IPS-18a (cell line): ENCODE measurements around the gene PCK2.

ENCODE experiments used
- H3K27ac ChIP-seq: one replicate; pipeline ENCODE4 v1.5.1; 2013; ENCODE audit warnings: low read length
- H3K27me3 ChIP-seq: one replicate; pipeline ENCODE4 v1.6.1; 2013; ENCODE audit warnings: mild to moderate bottlenecking, low read length; ENCODE audit not compliant: control insufficient read depth, insufficient read depth
- H3K36me3 ChIP-seq: one replicate; pipeline ENCODE4 v1.6.1; 2013; ENCODE audit warnings: low read depth, low read length; ENCODE audit not compliant: control insufficient read depth
- H3K4me1 ChIP-seq: one replicate; pipeline ENCODE4 v1.6.1; 2013; ENCODE audit warnings: low read depth, low read length; ENCODE audit not compliant: control insufficient read depth
- H3K4me3 ChIP-seq: one replicate; pipeline ENCODE4 v1.5.1; 2013; ENCODE audit warnings: low read length
- H3K9ac ChIP-seq: one replicate; pipeline ENCODE4 v1.6.1; 2013; ENCODE audit warnings: mild to moderate bottlenecking, low read length, moderate library complexity
- H3K9me3 ChIP-seq: one replicate; pipeline ENCODE4 v1.6.1; 2013; ENCODE audit warnings: low read depth, low read length; ENCODE audit not compliant: control insufficient read depth

The PCK2 gene

DNA sequence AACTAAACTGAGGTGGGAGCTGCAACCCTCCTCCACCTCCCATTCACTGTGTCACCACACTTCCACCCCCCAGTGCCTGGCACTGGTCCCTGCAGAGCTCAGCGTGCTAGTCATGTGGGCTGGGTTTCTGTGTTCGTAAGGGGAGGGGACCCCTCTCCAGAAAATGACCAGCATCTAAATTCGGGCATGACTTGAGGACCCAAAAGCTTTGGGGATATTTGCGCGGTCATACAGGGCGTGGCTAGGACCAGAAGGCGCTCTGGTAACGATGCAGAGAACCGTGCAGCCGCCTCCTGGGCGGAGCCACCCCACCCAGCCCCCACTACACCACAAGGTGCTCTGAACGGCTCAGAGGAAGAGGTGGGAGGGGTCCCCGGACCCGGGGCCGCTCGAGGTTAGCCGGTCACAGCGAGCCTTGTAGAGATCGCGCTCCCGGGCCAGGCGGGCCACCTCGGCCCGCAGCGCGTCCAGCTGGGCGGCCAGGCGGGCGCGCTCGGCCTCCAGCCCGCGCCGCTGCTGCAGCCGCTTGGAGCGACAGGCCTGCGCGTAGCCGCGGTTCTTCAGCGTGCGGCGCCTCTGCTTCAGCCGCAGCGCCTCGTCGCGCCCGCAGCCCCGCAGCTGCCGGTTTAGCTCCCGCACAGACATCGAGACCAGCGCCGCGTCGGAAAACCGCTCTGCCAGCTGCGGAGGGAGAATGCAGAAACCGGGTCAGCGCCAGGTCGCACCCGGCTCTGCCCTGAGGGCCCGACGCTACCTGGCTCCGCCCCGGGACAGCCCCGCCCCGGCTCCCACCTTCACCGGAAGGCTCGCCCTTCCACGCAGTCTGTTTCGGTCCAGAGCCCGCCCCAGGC is 13.0 kb upstream of the PCK2 start:
- H3K9ac ChIP-seq = peak overlapping the region; percentile 47
- peaks cover 22% of the 10 kb centered on the region for H3K27me3 ChIP-seq
- H3K4me3 ChIP-seq = peak overlapping the region; percentile 70
- no peaks in the 10 kb centered on the region for H3K9me3 ChIP-seq
- H3K4me1 ChIP-seq = peaks cover 16% of the 10 kb centered on the region
- no peaks in the 10 kb centered on the region for H3K36me3 ChIP-seq
- no peak overlapping the region for H3K27ac ChIP-seq

GRCh38 chr14:24081739-24082211 is 12.3 kb upstream of the PCK2 start:
- no peaks in the 10 kb centered on the region for H3K36me3 ChIP-seq
- H3K27ac ChIP-seq = no peak overlapping the region
- H3K4me1 ChIP-seq = peaks cover 16% of the 10 kb centered on the region
- peak overlapping the region; percentile 70 for H3K4me3 ChIP-seq
- peaks cover 22% of the 10 kb centered on the region for H3K27me3 ChIP-seq
- H3K9ac ChIP-seq = peak overlapping the region; percentile 47
- H3K9me3 ChIP-seq = no peaks in the 10 kb centered on the region

- H3K36me3 ChIP-seq = no peaks in the 10 kb centered on the region
- H3K9ac ChIP-seq = no peak overlapping the region
- peaks cover 16% of the 10 kb centered on the region for H3K4me1 ChIP-seq
- H3K27me3 ChIP-seq = peaks cover 22% of the 10 kb centered on the region
- H3K27ac ChIP-seq = no peak overlapping the region
- no peak overlapping the region for H3K4me3 ChIP-seq
- no peaks in the 10 kb centered on the region for H3K9me3 ChIP-seq
Measured at GRCh38 chr14:24082411-24083080, 11.6 kb upstream of the PCK2 start.

DNA sequence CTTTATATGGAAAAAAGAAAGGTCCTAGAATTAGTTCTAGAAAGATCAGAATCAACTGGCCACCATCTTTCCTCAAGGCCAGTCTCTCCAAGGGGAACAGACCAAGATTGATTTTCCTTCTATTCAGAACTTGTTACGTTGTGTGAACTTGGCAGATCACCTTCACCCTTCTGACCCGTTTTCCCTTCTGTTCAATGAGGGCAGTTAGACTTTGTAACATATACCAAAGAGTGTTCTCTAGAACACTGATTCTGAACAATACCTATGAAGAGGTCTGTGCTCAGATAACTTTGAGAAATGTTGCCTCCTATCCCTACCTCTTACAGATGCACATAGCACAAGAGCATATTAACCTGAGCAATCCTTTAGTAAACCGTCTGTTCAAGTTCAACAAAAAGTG is 10.6 kb upstream of the PCK2 start:
- Histone ChIP-seq H3K4me1 (peaks cover 16% of the 10 kb centered on the region), H3K9ac (no peak overlapping the region), H3K27ac (no peak overlapping the region), H3K9me3 (no peaks in the 10 kb centered on the region), H3K36me3 (no peaks in the 10 kb centered on the region), H3K4me3 (no peak overlapping the region), H3K27me3 (peaks cover 22% of the 10 kb centered on the region)

GRCh38 chr14:24084440-24084839 is 9.7 kb upstream of the PCK2 start:
- Histone ChIP-seq H3K9ac (no peak overlapping the region), H3K27me3 (peaks cover 22% of the 10 kb centered on the region), H3K27ac (no peak overlapping the region), H3K4me3 (no peak overlapping the region), H3K9me3 (no peaks in the 10 kb centered on the region), H3K36me3 (no peaks in the 10 kb centered on the region), H3K4me1 (peaks cover 12% of the 10 kb centered on the region)

GRCh38 chr14:24085215-24085614 is 8.9 kb upstream of the PCK2 start:
- H3K27ac ChIP-seq = no peak overlapping the region
- H3K9ac ChIP-seq = no peak overlapping the region
- no peaks in the 10 kb centered on the region for H3K36me3 ChIP-seq
- H3K4me3 ChIP-seq = no peak overlapping the region
- no peaks in the 10 kb centered on the region for H3K9me3 ChIP-seq
- H3K4me1 ChIP-seq = peaks cover 7% of the 10 kb centered on the region
- peaks cover 22% of the 10 kb centered on the region for H3K27me3 ChIP-seq

GRCh38 chr14:24086193-24086955 is 7.7 kb upstream of the PCK2 start:
- H3K4me3 ChIP-seq = no peak overlapping the region

DNA sequence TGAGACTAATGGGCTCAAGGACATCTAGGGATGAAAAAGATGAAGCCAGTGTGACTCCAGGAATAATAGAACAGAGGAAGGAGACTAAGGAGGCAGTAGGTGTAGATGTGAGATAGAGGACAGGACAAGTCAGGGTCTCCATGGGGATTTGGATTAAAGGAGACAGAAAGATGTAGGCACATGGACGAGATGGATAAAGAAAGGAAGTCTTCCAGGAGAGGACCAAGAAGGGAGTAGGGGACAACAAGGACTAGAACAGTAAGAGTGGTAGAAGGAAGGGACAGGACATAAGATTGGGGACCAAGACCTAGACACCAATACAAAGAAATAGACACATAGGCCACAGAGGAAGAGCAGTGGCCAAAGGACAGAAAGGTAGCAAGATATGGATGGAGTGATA is 7.1 kb upstream of the PCK2 start:
- Histone ChIP-seq H3K4me1 (no peaks in the 10 kb centered on the region), H3K4me3 (no peak overlapping the region), H3K27me3 (peaks cover 18% of the 10 kb centered on the region), H3K27ac (no peak overlapping the region), H3K9ac (no peak overlapping the region), H3K9me3 (no peaks in the 10 kb centered on the region), H3K36me3 (no peaks in the 10 kb centered on the region)

More at GRCh38 chr14:24086193-24086955, 7.7 kb upstream of the PCK2 start:
- Histone ChIP-seq H3K9me3 (no peaks in the 10 kb centered on the region), H3K9ac (no peak overlapping the region), H3K27ac (no peak overlapping the region), H3K4me1 (no peaks in the 10 kb centered on the region), H3K27me3 (peaks cover 22% of the 10 kb centered on the region), H3K36me3 (no peaks in the 10 kb centered on the region)

- H3K9ac ChIP-seq = no peak overlapping the region
- no peaks in the 10 kb centered on the region for H3K9me3 ChIP-seq
- no peak overlapping the region for H3K27ac ChIP-seq
- H3K36me3 ChIP-seq = no peaks in the 10 kb centered on the region
- peaks cover 7% of the 10 kb centered on the region for H3K27me3 ChIP-seq
- peaks cover under 1% of the 10 kb centered on the region for H3K4me1 ChIP-seq
- H3K4me3 ChIP-seq = no peak overlapping the region
Measured at GRCh38 chr14:24088095-24088494, 6.0 kb upstream of the PCK2 start.

- Histone ChIP-seq H3K36me3 (no peaks in the 10 kb centered on the region), H3K4me1 (peaks cover 7% of the 10 kb centered on the region), H3K4me3 (no peak overlapping the region), H3K9me3 (no peaks in the 10 kb centered on the region), H3K27ac (no peak overlapping the region), H3K9ac (no peak overlapping the region), H3K27me3 (no peaks in the 10 kb centered on the region)
Measured at GRCh38 chr14:24089890-24090289, 4.2 kb upstream of the PCK2 start.

GRCh38 chr14:24092110-24092504 is 2.0 kb upstream of the PCK2 start:
- Histone ChIP-seq H3K27me3 (no peaks in the 10 kb centered on the region), H3K36me3 (no peaks in the 10 kb centered on the region), H3K9me3 (no peaks in the 10 kb centered on the region), H3K4me3 (no peak overlapping the region), H3K27ac (no peak overlapping the region), H3K4me1 (peaks cover 11% of the 10 kb centered on the region), H3K9ac (no peak overlapping the region)
